HG03025 (cell line): Measurements from ENCODE around the gene APBB1IP.
"Not testable (repeated sequence)": the region's sequence is repeated elsewhere in the genome, so short reads cannot be mapped to it uniquely, and the experiment has no call there.

Source experiments
- ATAC-seq: cut with Tn5 transposase; IDR thresholded peaks from one replicate; pipeline ENCODE4 v1.9.1; 2021; ENCODE audit warnings: mild to moderate bottlenecking, moderate library complexity; ENCODE audit not compliant: unreplicated experiment, low FRiP score

The APBB1IP gene

GRCh38 chr10:26437637-26438461 is at the start of gene APBB1IP:
Gene APBB1IP (plus strand): TSS chr10:26438341. CDS start chr10:26492327, 53,986 bp downstream.
- ATAC-seq, result peak; percentile 57

GRCh38 chr10:26389533-26389932 is 48.6 kb upstream of the APBB1IP start:
- no peak for ATAC-seq

GRCh38 chr10:26391701-26392695 is 46.1 kb upstream of the APBB1IP start:
- no peak for ATAC-seq

GRCh38 chr10:26398353-26398752 is 39.8 kb upstream of the APBB1IP start:
- ATAC-seq, result not testable (repeated sequence)

- no peak for ATAC-seq
Observed at GRCh38 chr10:26407406-26407969, 30.7 kb upstream of the APBB1IP start.

GRCh38 chr10:26408858-26409494 is 29.2 kb upstream of the APBB1IP start:
- no peak for ATAC-seq

GRCh38 chr10:26410356-26410755 is 27.8 kb upstream of the APBB1IP start:
- ATAC-seq, result no peak

GRCh38 chr10:26412932-26413331 is 25.2 kb upstream of the APBB1IP start:
- no peak for ATAC-seq

GRCh38 chr10:26413375-26413774 is 24.8 kb upstream of the APBB1IP start:
- ATAC-seq, result no peak

GRCh38 chr10:26417136-26417535 is 21.0 kb upstream of the APBB1IP start:
- no peak for ATAC-seq

GRCh38 chr10:26422977-26423376 is 15.2 kb upstream of the APBB1IP start:
- ATAC-seq, result no peak

GRCh38 chr10:26423722-26424121 is 14.4 kb upstream of the APBB1IP start:
- ATAC-seq, result no peak

- ATAC-seq, result peak; percentile 92
Observed at GRCh38 chr10:26430641-26431163, 7.4 kb upstream of the APBB1IP start.

GRCh38 chr10:26432938-26433337 is 5.2 kb upstream of the APBB1IP start:
- ATAC-seq, result no peak

- no peak for ATAC-seq
Observed at GRCh38 chr10:26435852-26436251, 2.3 kb upstream of the APBB1IP start.

GRCh38 chr10:26436848-26437247 is 1.3 kb upstream of the APBB1IP start:
- ATAC-seq, result no peak

GRCh38 chr10:26438534-26439341 is 597 bp downstream of the APBB1IP start:
- ATAC-seq, result peak; percentile 47

GRCh38 chr10:26439406-26440087 is 1.4 kb downstream of the APBB1IP start:
- ATAC-seq, result no peak

- no peak for ATAC-seq
Observed at GRCh38 chr10:26440088-26440470, 1.9 kb downstream of the APBB1IP start.
